ENCODE data around the gene ABRACL.

Gene ABRACL

DNA sequence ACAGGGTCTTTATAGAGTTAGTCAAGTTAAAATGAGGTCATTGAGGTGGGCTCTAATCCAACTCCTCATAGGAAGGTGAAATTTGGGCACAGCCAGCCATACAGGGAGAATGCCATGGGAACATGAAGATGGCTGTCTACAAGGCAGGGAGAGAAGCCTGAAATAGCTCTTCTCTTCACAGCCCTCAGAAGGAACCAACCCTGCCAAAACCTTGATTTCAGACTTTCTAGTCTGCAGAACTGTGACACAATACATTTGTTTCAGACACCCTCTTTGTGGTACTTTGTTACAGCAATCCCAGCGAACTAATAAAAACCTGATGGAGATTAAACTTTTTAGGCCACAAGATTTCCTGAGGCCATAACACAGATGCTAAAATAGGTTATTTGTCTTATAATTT, 63.3 kb downstream of the ABRACL start:
- no peak overlapping the region for H3K4me3 Mint-ChIP-seq
- H3K4me1 Mint-ChIP-seq (ENCODE audit: low read depth) = no peaks in the 10 kb centered on the region
- H3K9me3 Mint-ChIP-seq = peaks cover 4% of the 10 kb centered on the region

More for the DNA sequence above, 63.3 kb downstream of the ABRACL start:
- peaks cover 2% of the 10 kb centered on the region for H3K36me3 Mint-ChIP-seq (ENCODE audit: low read depth)
- H3K27ac Mint-ChIP-seq = no peak overlapping the region
- H3K27me3 Mint-ChIP-seq (ENCODE audit: low read depth) = peaks cover 4% of the 10 kb centered on the region
- no peak for DNase-seq (ENCODE audit: low spot score)
